ENCODE measurements around the gene NPHP4. TPM values are rescaled to one million over a fixed set of nuclear protein-coding genes. Genes with fewer than 3 reads are reported as not detected.

NPHP4 gene
- total RNA-seq, 1 experiment from 2014 or later: 4.9 TPM

GRCh38 chr1:5839161-5839880 lies 152.9 kb downstream of the NPHP4 start:
- DNase-seq (ENCODE audit: low read depth): no peak

GRCh38 chr1:5837976-5838653 lies 154.1 kb downstream of the NPHP4 start:
- no peak for DNase-seq (ENCODE audit: low read depth)

GRCh38 chr1:5836776-5837440 lies 155.3 kb downstream of the NPHP4 start:
- DNase-seq (ENCODE audit: low read depth): no peak

- no peak for DNase-seq (ENCODE audit: low read depth)
Observed at GRCh38 chr1:5835179-5835562, 157.1 kb downstream of the NPHP4 start.

- no peak for DNase-seq (ENCODE audit: low read depth)
Observed at GRCh38 chr1:5834477-5835178, 157.6 kb downstream of the NPHP4 start.

GRCh38 chr1:5833911-5834310 lies 158.3 kb downstream of the NPHP4 start:
- DNase-seq (ENCODE audit: low read depth): no peak

- DNase-seq (ENCODE audit: low read depth): no peak
Observed at GRCh38 chr1:5832916-5833895, 159.0 kb downstream of the NPHP4 start.

GRCh38 chr1:5831600-5832335 lies 160.5 kb downstream of the NPHP4 start:
- no peak for DNase-seq (ENCODE audit: low read depth)

GRCh38 chr1:5830771-5831599 lies 161.2 kb downstream of the NPHP4 start:
- no peak for DNase-seq (ENCODE audit: low read depth)

GRCh38 chr1:5829414-5829813 lies 162.8 kb downstream of the NPHP4 start:
- DNase-seq (ENCODE audit: low read depth): no peak

GRCh38 chr1:5828308-5828935 lies 163.8 kb downstream of the NPHP4 start:
- no peak for DNase-seq (ENCODE audit: low read depth)

GRCh38 chr1:5827516-5827915 lies 164.7 kb downstream of the NPHP4 start:
- DNase-seq (ENCODE audit: low read depth): no peak

GRCh38 chr1:5826601-5827000 lies 165.6 kb downstream of the NPHP4 start:
- no peak for DNase-seq (ENCODE audit: low read depth)

- no peak for DNase-seq (ENCODE audit: low read depth)
Observed at GRCh38 chr1:5822726-5823125, 169.5 kb downstream of the NPHP4 start.

- no peak for DNase-seq (ENCODE audit: low read depth)
Observed at GRCh38 chr1:5822266-5822665, 170.0 kb downstream of the NPHP4 start.

GRCh38 chr1:5821540-5822176 lies 170.6 kb downstream of the NPHP4 start:
- no peak for DNase-seq (ENCODE audit: low read depth)

- no peak for DNase-seq (ENCODE audit: low read depth)
Observed at GRCh38 chr1:5820026-5820421, 172.2 kb downstream of the NPHP4 start.

- DNase-seq (ENCODE audit: low read depth): no peak
Observed at GRCh38 chr1:5819391-5820025, 172.7 kb downstream of the NPHP4 start.
